ENCODE measurements around the gene VENTX. TPM values are rescaled to one million over a fixed set of nuclear protein-coding genes. Genes with fewer than 3 reads are reported as not detected.

Gene VENTX
- total and polyA plus RNA-seq, 10 of the 15 experiments (the other 5 are each of a cell fraction or from before 2014, with no cell fraction given), result 0.05 TPM; not detected in 9

MicroRNAs encoded within 50 kb of the gene (microRNA counts, 767-probe panel; counts per million panel counts)
- 784 counts per million, percentile 18 among the panel's probes with 10 or more counts for microRNA hsa-miR-202-3p

Small RNA genes within 50 kb of the gene (microRNA-seq; reads per million reads assigned to microRNA genes)
- gene MIR202, result not detected

Other genes with a start within 250 kb of the VENTX start
Only the 7 nearest of the 14 such genes appear.
- not detected in 2 replicates for gene KNDC1, start 77.6 kb upstream of the VENTX start, total RNA-seq (2014; rRNA removed)
- not detected in 2 replicates for gene KNDC1, start 77.6 kb upstream of the VENTX start, total RNA-seq (2014; rRNA removed; fragmentation: Illumina TruSeq; extraction: Trizol)
- 0.05 TPM in 1 of 2 replicates, not detected in the other for gene KNDC1, start 77.6 kb upstream of the VENTX start, total RNA-seq (2021)
- gene KNDC1, start 77.6 kb upstream of the VENTX start, polyA plus RNA-seq (2011; rRNA removed), result not detected in 2 replicates
- not detected in 2 replicates for gene KNDC1, start 77.6 kb upstream of the VENTX start, polyA plus RNA-seq (2014; fragmentation: Illumina TruSeq; extraction: Trizol)
- gene KNDC1, start 77.6 kb upstream of the VENTX start, polyA plus RNA-seq (2014; fragmentation: Nextera tagmentation; extraction: Ambion mirVana), result not detected
- gene KNDC1, start 77.6 kb upstream of the VENTX start, polyA plus RNA-seq (2014; rRNA removed), result not detected in 2 replicates
- gene KNDC1, start 77.6 kb upstream of the VENTX start, polyA plus RNA-seq (2016; fragmentation: Nextera tagmentation; extraction: Ambion mirVana), result under 1 TPM; 0.03 to 0.11 TPM
- not detected in 2 replicates for gene UTF1, start 7.6 kb upstream of the VENTX start, total RNA-seq (2014; rRNA removed)
- gene UTF1, start 7.6 kb upstream of the VENTX start, total RNA-seq (2014; rRNA removed; fragmentation: Illumina TruSeq; extraction: Trizol), result not detected in 2 replicates
- gene UTF1, start 7.6 kb upstream of the VENTX start, total RNA-seq (2021), result not detected in 2 replicates
- gene UTF1, start 7.6 kb upstream of the VENTX start, polyA plus RNA-seq (2011; rRNA removed), result not detected in 2 replicates
- not detected in 2 replicates for gene UTF1, start 7.6 kb upstream of the VENTX start, polyA plus RNA-seq (2014; fragmentation: Illumina TruSeq; extraction: Trizol)
- not detected for gene UTF1, start 7.6 kb upstream of the VENTX start, polyA plus RNA-seq (2014; fragmentation: Nextera tagmentation; extraction: Ambion mirVana)
- gene UTF1, start 7.6 kb upstream of the VENTX start, polyA plus RNA-seq (2014; rRNA removed), result not detected in 2 replicates
- not detected for gene UTF1, start 7.6 kb upstream of the VENTX start, polyA plus RNA-seq (2016; fragmentation: Nextera tagmentation; extraction: Ambion mirVana)
- 31.6 and 37.4 TPM in 2 replicates for gene ADAM8, start 39.0 kb downstream of the VENTX start, total RNA-seq (2014; rRNA removed)
- gene ADAM8, start 39.0 kb downstream of the VENTX start, total RNA-seq (2014; rRNA removed; fragmentation: Illumina TruSeq; extraction: Trizol), result 13.0 and 13.2 TPM in 2 replicates
- 86.1 and 92.7 TPM in 2 replicates for gene ADAM8, start 39.0 kb downstream of the VENTX start, total RNA-seq (2021)
- gene ADAM8, start 39.0 kb downstream of the VENTX start, polyA plus RNA-seq (2011; rRNA removed), result 5.3 and 15.1 TPM in 2 replicates
- gene ADAM8, start 39.0 kb downstream of the VENTX start, polyA plus RNA-seq (2014; fragmentation: Illumina TruSeq; extraction: Trizol), result 0.68 and 6.8 TPM in 2 replicates
- 1 to 10 TPM in 1 of 2 experiments, under 1 TPM in 1; 0.37 to 2.3 TPM for gene ADAM8, start 39.0 kb downstream of the VENTX start, polyA plus RNA-seq (2014; fragmentation: Nextera tagmentation; extraction: Ambion mirVana)
- gene ADAM8, start 39.0 kb downstream of the VENTX start, polyA plus RNA-seq (2014; rRNA removed), result 51.6 and 73.2 TPM in 2 replicates
- gene ADAM8, start 39.0 kb downstream of the VENTX start, polyA plus RNA-seq (2016; fragmentation: Nextera tagmentation; extraction: Ambion mirVana), result 10 to 100 TPM; 28.4 to 34.1 TPM
- 38.5 TPM in 2 replicates for gene TUBGCP2, start 71.0 kb downstream of the VENTX start, total RNA-seq (2014; rRNA removed)
- 18.1 and 19.1 TPM in 2 replicates for gene TUBGCP2, start 71.0 kb downstream of the VENTX start, total RNA-seq (2014; rRNA removed; fragmentation: Illumina TruSeq; extraction: Trizol)
- 46.5 and 47.1 TPM in 2 replicates for gene TUBGCP2, start 71.0 kb downstream of the VENTX start, total RNA-seq (2021)
- 23.7 and 35.8 TPM in 2 replicates for gene TUBGCP2, start 71.0 kb downstream of the VENTX start, polyA plus RNA-seq (2011; rRNA removed)
- gene TUBGCP2, start 71.0 kb downstream of the VENTX start, polyA plus RNA-seq (2014; fragmentation: Illumina TruSeq; extraction: Trizol), result 16.0 and 26.6 TPM in 2 replicates
- 10 to 100 TPM in 1 of 2 experiments, 1 to 10 TPM in 1; 4.8 to 11.6 TPM for gene TUBGCP2, start 71.0 kb downstream of the VENTX start, polyA plus RNA-seq (2014; fragmentation: Nextera tagmentation; extraction: Ambion mirVana)
- 33.6 and 36.2 TPM in 2 replicates for gene TUBGCP2, start 71.0 kb downstream of the VENTX start, polyA plus RNA-seq (2014; rRNA removed)
- gene TUBGCP2, start 71.0 kb downstream of the VENTX start, polyA plus RNA-seq (2016; fragmentation: Nextera tagmentation; extraction: Ambion mirVana), result 10 to 100 TPM; 36.4 to 37.7 TPM
- 21.0 and 21.3 TPM in 2 replicates for gene ZNF511, start 71.1 kb downstream of the VENTX start, total RNA-seq (2014; rRNA removed)
- gene ZNF511, start 71.1 kb downstream of the VENTX start, total RNA-seq (2014; rRNA removed; fragmentation: Illumina TruSeq; extraction: Trizol), result 29.8 and 30.3 TPM in 2 replicates
- 50.3 and 57.1 TPM in 2 replicates for gene ZNF511, start 71.1 kb downstream of the VENTX start, total RNA-seq (2021)
- 24.8 and 32.1 TPM in 2 replicates for gene ZNF511, start 71.1 kb downstream of the VENTX start, polyA plus RNA-seq (2011; rRNA removed)
- 12.0 and 31.8 TPM in 2 replicates for gene ZNF511, start 71.1 kb downstream of the VENTX start, polyA plus RNA-seq (2014; fragmentation: Illumina TruSeq; extraction: Trizol)
- 1 to 10 TPM in 1 of 2 experiments, under 1 TPM in 1; 0.58 to 6.0 TPM for gene ZNF511, start 71.1 kb downstream of the VENTX start, polyA plus RNA-seq (2014; fragmentation: Nextera tagmentation; extraction: Ambion mirVana)
- 49.0 and 54.9 TPM in 2 replicates for gene ZNF511, start 71.1 kb downstream of the VENTX start, polyA plus RNA-seq (2014; rRNA removed)
- 100 to 1,000 TPM; 110 TPM for gene ZNF511, start 71.1 kb downstream of the VENTX start, polyA plus RNA-seq (2016; fragmentation: Nextera tagmentation; extraction: Ambion mirVana)
- gene CALY, start 99.0 kb downstream of the VENTX start, total RNA-seq (2014; rRNA removed), result not detected in 2 replicates
- gene CALY, start 99.0 kb downstream of the VENTX start, total RNA-seq (2014; rRNA removed; fragmentation: Illumina TruSeq; extraction: Trizol), result not detected in 2 replicates
- not detected in 2 replicates for gene CALY, start 99.0 kb downstream of the VENTX start, total RNA-seq (2021)
- gene CALY, start 99.0 kb downstream of the VENTX start, polyA plus RNA-seq (2011; rRNA removed), result 0.07 TPM in 1 of 2 replicates, not detected in the other
- not detected in 2 replicates for gene CALY, start 99.0 kb downstream of the VENTX start, polyA plus RNA-seq (2014; fragmentation: Illumina TruSeq; extraction: Trizol)
- not detected for gene CALY, start 99.0 kb downstream of the VENTX start, polyA plus RNA-seq (2014; fragmentation: Nextera tagmentation; extraction: Ambion mirVana)
- not detected in 2 replicates for gene CALY, start 99.0 kb downstream of the VENTX start, polyA plus RNA-seq (2014; rRNA removed)
- gene CALY, start 99.0 kb downstream of the VENTX start, polyA plus RNA-seq (2016; fragmentation: Nextera tagmentation; extraction: Ambion mirVana), result not detected
- not detected in 2 replicates for gene PRAP1, start 109.5 kb downstream of the VENTX start, total RNA-seq (2014; rRNA removed)
- not detected in 2 replicates for gene PRAP1, start 109.5 kb downstream of the VENTX start, total RNA-seq (2014; rRNA removed; fragmentation: Illumina TruSeq; extraction: Trizol)
- gene PRAP1, start 109.5 kb downstream of the VENTX start, total RNA-seq (2021), result not detected in 2 replicates
- gene PRAP1, start 109.5 kb downstream of the VENTX start, polyA plus RNA-seq (2011; rRNA removed), result not detected in 2 replicates
- not detected in 2 replicates for gene PRAP1, start 109.5 kb downstream of the VENTX start, polyA plus RNA-seq (2014; fragmentation: Illumina TruSeq; extraction: Trizol)
- not detected for gene PRAP1, start 109.5 kb downstream of the VENTX start, polyA plus RNA-seq (2014; fragmentation: Nextera tagmentation; extraction: Ambion mirVana)
- not detected in 2 replicates for gene PRAP1, start 109.5 kb downstream of the VENTX start, polyA plus RNA-seq (2014; rRNA removed)
- under 1 TPM in 1 of 2 experiments, not detected in 1; 0.25 TPM for gene PRAP1, start 109.5 kb downstream of the VENTX start, polyA plus RNA-seq (2016; fragmentation: Nextera tagmentation; extraction: Ambion mirVana)